NB4 (cell line): ENCODE results near the gene ALCAM.

Source experiments
- CTCF ChIP-seq: IDR thresholded peaks from one replicate; pipeline ENCODE4 v1.5.1; 2012; ENCODE audit warnings: low read depth, low read length
- MAX ChIP-seq: IDR thresholded peaks from 2 replicates; pipeline ENCODE4 v1.6.1; 2011; ENCODE audit warnings: low read depth, low read length
- MYC ChIP-seq: IDR thresholded peaks from 2 replicates; pipeline ENCODE4 v1.6.1; 2011; ENCODE audit warnings: low read depth, low read length
- POLR2A ChIP-seq: IDR thresholded peaks from 2 replicates; pipeline ENCODE4 v1.6.1; 2011; ENCODE audit warnings: mild to moderate bottlenecking; ENCODE audit not compliant: insufficient read length; ENCODE audit errors: extremely low read depth

GRCh38 chr3:105449414-105449813, 82.7 kb downstream of the ALCAM start:
- TF ChIP-seq CTCF (no peak), POLR2A (no peak), MAX (no peak), MYC (no peak)
